ENCODE data around the gene PCSK4.
"Not testable (repeated sequence)": the region's sequence is repeated elsewhere in the genome, so short reads cannot be mapped to it uniquely, and the experiment has no call there.

Gene PCSK4

DNA sequence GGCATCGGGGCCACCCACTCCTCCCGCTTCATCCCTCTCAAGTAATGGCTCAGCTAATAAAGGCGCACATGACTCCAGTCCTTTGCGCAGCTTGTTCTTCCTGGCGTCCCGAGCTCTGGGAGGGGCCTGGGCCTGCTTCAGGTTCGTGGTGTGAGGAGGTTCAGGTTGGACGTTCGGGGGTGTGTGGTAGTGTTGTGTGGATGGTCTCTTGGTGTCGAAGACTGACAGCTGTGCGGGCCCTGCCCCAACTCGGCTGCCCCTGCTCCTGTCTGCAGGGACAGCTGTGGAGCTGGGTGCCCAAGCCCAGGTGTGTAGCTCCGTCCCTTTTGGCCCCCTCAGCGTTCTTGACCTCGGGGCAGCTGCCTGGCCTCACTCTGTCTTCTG lies 49.7 kb downstream of the PCSK4 start:
- Histone ChIP-seq H3K27me3 (ENCODE audit: control insufficient read depth, insufficient read depth, low read length) (no peaks in the 10 kb centered on the region), H3K36me3 (ENCODE audit: control insufficient read depth, insufficient read depth, low read length) (peaks cover 34% of the 10 kb centered on the region), H3K4me1 (ENCODE audit: control insufficient read depth, insufficient read depth, low read length) (peaks cover 3% of the 10 kb centered on the region), H3K4me3 (ENCODE audit: low read depth, low read length) (no peak overlapping the region), H3K9me3 (ENCODE audit: control insufficient read depth, insufficient read depth, low read length) (no peaks in the 10 kb centered on the region), H3K9ac (ENCODE audit: low read depth, low read length) (no peak overlapping the region)

DNA sequence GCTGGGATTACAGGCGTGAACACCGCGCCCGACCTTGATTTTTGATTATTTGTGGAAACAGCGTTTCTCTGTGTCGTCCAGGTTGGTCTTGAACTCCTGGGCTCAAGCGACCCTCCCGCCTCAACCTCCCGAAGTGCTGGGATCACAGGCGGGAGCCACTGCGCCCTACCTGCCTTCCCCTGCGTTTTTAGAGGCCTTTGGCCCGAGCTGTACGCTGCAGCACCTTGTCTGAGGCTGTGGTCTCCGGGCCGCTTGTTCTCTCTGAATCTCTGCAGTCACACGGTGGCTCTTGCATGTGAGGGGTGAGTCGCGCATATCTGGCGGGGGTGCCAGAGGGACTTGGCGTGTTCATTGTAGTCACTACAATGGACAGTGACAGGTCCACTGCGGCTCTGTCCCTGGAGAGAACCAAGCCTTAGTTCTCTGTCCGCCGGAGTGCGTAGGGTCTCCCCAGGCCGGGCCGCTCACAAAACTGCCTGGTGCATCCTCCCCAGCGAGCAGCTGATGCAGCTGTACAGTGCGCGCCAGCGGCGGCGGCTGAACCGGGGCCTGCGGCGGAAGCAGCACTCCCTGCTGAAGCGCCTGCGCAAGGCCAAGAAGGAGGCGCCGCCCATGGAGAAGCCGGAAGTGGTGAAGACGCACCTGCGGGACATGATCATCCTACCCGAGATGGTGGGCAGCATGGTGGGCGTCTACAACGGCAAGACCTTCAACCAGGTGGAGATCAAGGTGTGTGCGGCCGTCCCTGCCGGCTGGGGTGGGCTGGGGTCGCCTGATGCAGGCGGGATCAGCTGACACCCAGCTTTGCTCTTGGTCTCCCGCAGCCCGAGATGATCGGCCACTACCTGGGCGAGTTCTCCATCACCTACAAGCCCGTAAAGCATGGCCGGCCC lies 50.4 kb downstream of the PCSK4 start:
- not testable (repeated sequence) for H3K4me1 ChIP-seq (ENCODE audit: control insufficient read depth, insufficient read depth, low read length); H3K27me3 ChIP-seq (ENCODE audit: control insufficient read depth, insufficient read depth, low read length); H3K9me3 ChIP-seq (ENCODE audit: control insufficient read depth, insufficient read depth, low read length)
- H3K9ac ChIP-seq (ENCODE audit: low read depth, low read length) = peak overlapping the region; percentile 98
- H3K4me3 ChIP-seq (ENCODE audit: low read depth, low read length) = peak overlapping the region; percentile 89
- H3K36me3 ChIP-seq (ENCODE audit: control insufficient read depth, insufficient read depth, low read length) = peaks cover 36% of the 10 kb centered on the region

DNA sequence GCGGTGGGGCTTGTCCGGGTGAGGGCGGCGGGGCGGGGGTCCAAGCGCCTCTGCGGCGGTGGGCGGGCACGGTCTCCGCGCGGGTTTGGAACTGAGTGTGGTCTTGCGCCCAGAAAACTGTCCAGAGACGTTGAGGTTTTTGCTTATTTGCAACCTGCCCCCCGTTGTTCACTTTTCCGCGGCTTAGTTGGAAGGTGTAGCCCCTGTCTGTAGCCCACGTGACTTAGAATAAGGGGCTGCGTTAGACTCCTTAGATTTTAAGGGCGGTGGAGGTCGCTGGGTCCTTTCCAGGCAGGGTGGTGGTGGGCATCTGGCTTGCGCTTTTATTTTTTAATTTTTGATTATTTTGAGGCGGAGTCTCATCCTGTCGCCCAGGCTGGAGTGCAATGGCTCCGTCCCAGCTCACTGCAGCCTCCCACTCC lies 51.2 kb downstream of the PCSK4 start:
- Histone ChIP-seq H3K36me3 (ENCODE audit: control insufficient read depth, insufficient read depth, low read length) (peaks cover 44% of the 10 kb centered on the region), H3K4me1 (ENCODE audit: control insufficient read depth, insufficient read depth, low read length) (peaks cover 1% of the 10 kb centered on the region), H3K4me3 (ENCODE audit: low read depth, low read length) (peak overlapping the region; percentile 89)

DNA sequence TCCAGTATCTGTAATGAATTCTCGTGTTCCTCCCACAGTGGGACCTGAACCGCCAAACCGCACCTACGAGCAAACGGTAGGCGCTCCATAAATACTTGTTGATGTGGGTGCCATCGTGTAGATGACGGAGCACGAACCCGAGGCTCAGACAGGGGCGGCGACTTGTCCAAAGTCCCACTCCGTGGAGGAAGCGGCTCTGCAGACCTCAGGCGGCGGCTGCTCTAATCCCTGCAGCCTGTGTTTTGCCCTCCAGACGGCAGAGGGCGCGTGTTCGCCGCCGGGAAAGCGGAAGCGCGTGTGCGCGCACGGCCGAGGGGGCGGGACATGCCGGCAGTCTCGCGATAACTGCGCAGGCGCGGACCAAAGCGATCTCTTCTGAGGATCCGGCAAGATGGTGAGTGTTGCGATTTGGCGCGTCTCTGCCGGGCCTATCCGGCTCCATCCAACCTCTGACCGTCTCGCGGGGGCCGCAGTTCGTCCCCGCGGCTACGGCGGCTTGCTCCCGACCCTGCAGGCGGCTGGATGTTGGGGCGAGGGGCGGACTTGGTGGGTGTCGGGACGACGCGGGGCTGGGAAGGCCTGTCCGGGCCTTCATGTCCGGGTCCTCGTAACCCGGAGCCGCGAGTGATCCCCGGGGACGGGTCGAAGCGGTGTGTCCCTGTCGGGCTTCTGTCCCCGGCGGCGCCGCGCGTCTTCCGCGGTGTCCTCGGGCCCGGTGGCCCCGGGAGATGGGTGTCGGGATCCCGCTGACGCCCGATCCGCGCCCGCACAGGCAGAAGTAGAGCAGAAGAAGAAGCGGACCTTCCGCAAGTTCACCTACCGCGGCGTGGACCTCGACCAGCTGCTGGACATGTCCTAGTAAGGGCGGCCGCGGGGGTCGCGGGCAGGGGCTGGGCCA lies 51.9 kb downstream of the PCSK4 start, which contains the start of gene RPS15:
RPS15 (plus strand) TSS at position 362 of the 898 bp plus-strand sequence; CDS start at position 392, 30 bp downstream.
- H3K36me3 ChIP-seq (ENCODE audit: control insufficient read depth, insufficient read depth, low read length) = peaks cover 51% of the 10 kb centered on the region
- no peaks in the 10 kb centered on the region for H3K9me3 ChIP-seq (ENCODE audit: control insufficient read depth, insufficient read depth, low read length)
- H3K4me3 ChIP-seq (ENCODE audit: low read depth, low read length) = peak within 1 kb of the TSS; percentile 89
- H3K4me1 ChIP-seq (ENCODE audit: control insufficient read depth, insufficient read depth, low read length) = no peaks in the 10 kb centered on the region
- peak within 1 kb of the TSS; percentile 98 for H3K9ac ChIP-seq (ENCODE audit: low read depth, low read length)
- H3K27me3 ChIP-seq (ENCODE audit: control insufficient read depth, insufficient read depth, low read length) = no peaks in the 10 kb centered on the region

More for the DNA sequence above, 51.2 kb downstream of the PCSK4 start:
- Histone ChIP-seq H3K9ac (ENCODE audit: low read depth, low read length) (peak overlapping the region; percentile 98), H3K27me3 (ENCODE audit: control insufficient read depth, insufficient read depth, low read length) (no peaks in the 10 kb centered on the region), H3K9me3 (ENCODE audit: control insufficient read depth, insufficient read depth, low read length) (no peaks in the 10 kb centered on the region)

DNA sequence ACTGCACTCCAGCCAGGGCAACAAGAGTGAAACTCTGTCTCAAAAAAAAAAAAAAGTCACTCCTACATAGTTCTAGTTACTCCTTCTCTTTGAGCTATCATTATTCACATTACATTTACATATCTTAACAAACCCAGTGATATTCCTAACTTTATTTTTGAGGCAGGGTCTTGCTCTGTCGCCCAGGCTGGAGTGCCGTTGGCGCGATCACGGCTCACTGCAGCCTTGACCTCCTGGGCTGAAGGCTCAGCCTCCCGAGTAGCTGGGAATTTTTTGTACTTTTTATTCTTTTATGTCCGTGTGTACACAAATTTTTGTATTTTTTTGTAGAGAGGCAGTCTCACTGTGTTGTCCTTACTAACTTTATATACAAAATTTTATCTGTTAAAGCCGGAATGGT lies 52.5 kb downstream of the PCSK4 start:
- peak overlapping the region; percentile 26 for H3K4me3 ChIP-seq (ENCODE audit: low read depth, low read length)
- no peaks in the 10 kb centered on the region for H3K9me3 ChIP-seq (ENCODE audit: control insufficient read depth, insufficient read depth, low read length)
- no peaks in the 10 kb centered on the region for H3K27me3 ChIP-seq (ENCODE audit: control insufficient read depth, insufficient read depth, low read length)
- H3K9ac ChIP-seq (ENCODE audit: low read depth, low read length) = no peak overlapping the region
- peaks cover 57% of the 10 kb centered on the region for H3K36me3 ChIP-seq (ENCODE audit: control insufficient read depth, insufficient read depth, low read length)
- H3K4me1 ChIP-seq (ENCODE audit: control insufficient read depth, insufficient read depth, low read length) = no peaks in the 10 kb centered on the region

DNA sequence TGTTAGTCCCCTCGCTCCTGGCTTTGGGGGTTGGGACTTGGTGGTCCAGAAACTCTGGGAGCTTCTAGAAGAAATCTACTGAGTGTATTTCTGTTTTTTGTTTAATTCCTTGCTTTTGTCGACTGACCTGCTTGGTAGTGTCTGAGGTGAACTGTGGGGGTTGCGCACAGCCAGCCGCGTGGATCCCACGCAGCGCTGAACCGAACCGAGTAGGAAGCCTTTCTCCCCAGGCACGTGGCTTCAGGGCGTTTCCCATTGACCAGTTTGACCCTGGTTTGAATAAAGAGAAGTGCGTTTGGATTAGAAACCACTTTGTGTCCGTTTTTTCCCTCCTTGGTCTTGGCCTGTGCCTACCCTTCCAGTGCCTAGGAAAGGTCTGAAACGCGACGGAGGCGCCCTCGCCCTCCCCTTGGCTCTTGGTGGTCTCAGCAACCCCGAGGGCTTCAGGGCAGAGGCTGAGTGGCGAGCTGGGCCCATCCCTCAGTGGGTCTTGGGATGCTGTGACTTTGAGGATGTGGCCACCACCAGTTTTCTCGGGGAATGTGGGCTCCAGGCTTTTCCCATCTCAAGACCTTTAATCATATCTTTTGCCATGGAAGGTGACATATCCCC lies 54.7 kb downstream of the PCSK4 start:
- H3K9ac ChIP-seq (ENCODE audit: low read depth, low read length) = no peak overlapping the region
- no peak overlapping the region for H3K4me3 ChIP-seq (ENCODE audit: low read depth, low read length)
- peaks cover 53% of the 10 kb centered on the region for H3K36me3 ChIP-seq (ENCODE audit: control insufficient read depth, insufficient read depth, low read length)
- no peaks in the 10 kb centered on the region for H3K4me1 ChIP-seq (ENCODE audit: control insufficient read depth, insufficient read depth, low read length)
- no peaks in the 10 kb centered on the region for H3K9me3 ChIP-seq (ENCODE audit: control insufficient read depth, insufficient read depth, low read length)
- H3K27me3 ChIP-seq (ENCODE audit: control insufficient read depth, insufficient read depth, low read length) = no peaks in the 10 kb centered on the region

DNA sequence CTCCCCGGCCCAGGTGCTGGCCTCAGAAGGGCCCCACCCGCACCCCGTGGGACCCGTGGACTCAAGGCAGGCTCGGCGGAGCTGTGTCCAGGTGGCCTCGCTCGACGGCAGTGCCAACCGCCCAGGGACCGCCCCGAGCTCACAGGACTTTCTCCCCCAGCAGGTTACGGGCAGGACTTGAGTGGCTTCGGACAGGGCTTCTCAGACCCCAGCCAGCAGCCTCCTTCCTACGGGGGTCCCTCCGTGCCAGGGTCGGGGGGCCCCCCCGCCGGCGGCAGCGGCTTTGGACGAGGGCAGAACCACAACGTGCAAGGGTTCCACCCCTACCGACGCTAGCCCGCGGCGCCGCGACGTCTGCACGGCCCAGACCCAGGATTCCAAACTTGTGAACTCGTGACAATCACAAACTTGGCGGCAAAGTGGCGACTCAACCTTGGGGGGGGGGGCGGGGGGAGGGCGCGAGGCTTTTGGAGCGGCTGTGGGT lies 55.5 kb downstream of the PCSK4 start:
- Histone ChIP-seq H3K36me3 (ENCODE audit: control insufficient read depth, insufficient read depth, low read length) (peaks cover 50% of the 10 kb centered on the region), H3K9ac (ENCODE audit: low read depth, low read length) (no peak overlapping the region), H3K9me3 (ENCODE audit: control insufficient read depth, insufficient read depth, low read length) (no peaks in the 10 kb centered on the region), H3K27me3 (ENCODE audit: control insufficient read depth, insufficient read depth, low read length) (no peaks in the 10 kb centered on the region), H3K4me3 (ENCODE audit: low read depth, low read length) (no peak overlapping the region), H3K4me1 (ENCODE audit: control insufficient read depth, insufficient read depth, low read length) (no peaks in the 10 kb centered on the region)

DNA sequence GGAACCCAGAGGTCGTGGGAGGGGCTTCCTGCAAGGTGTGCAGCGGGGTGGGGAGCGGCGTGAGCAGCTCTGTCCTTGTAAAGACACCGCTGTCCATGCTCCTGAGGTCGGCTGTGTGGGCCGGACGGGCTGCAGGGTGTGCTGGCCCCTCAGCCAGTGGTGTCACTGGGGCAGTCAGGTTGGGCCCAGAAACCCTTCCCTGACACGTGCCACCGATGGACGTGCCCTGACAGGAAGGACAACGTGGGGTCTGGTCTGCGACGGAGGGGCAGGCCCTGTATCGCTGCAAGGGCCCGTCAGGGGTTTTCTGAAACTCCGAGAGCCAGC lies 56.1 kb downstream of the PCSK4 start:
- no peaks in the 10 kb centered on the region for H3K9me3 ChIP-seq (ENCODE audit: control insufficient read depth, insufficient read depth, low read length)

DNA sequence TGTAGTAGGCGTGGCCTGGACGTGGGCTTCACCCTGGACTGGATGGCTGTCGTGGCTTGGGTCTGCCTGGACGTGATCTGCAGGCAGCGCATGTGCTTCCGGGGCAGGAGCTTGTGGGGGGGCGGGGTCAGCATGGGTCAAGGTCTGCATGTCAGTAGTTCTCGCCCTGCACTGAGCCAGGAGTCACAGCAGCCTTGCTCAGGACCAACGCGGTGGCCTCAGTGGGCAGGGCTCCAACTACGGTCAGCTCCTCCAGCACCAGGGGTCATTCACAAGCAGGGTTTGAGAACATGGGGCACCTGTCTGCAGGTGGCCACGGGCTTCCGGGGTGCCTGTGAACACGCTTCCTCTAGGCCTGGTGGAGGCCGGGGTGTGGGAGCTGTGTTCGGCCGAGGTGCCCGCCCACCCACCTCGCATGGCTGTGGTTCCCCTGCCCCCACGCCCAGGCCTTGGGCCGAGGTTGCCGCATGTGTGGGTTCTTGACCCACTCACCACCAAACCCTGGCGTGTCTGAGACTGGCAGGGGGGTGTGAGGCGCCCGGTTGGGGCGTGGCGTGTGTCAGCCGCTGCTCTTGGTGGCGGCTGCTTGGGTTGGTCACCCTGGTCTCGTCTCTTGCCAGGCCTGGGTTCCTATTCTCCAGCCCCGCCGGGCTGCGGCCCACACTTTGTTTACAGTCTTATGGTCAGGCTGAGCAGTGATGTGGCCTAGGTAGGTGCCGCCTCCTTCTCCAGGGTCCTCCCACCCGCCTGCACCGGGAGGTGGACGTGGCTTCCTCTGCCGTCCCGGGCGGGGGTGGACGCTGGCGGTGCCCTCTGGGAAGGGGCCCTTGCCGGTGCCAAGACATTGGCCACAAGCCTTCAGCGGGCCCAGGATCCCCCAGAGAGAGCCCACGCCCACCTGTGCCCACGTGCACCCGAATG lies 56.8 kb downstream of the PCSK4 start:
- no peaks in the 10 kb centered on the region for H3K27me3 ChIP-seq (ENCODE audit: control insufficient read depth, insufficient read depth, low read length)
- H3K4me3 ChIP-seq (ENCODE audit: low read depth, low read length) = no peak overlapping the region
- no peaks in the 10 kb centered on the region for H3K9me3 ChIP-seq (ENCODE audit: control insufficient read depth, insufficient read depth, low read length)
- H3K36me3 ChIP-seq (ENCODE audit: control insufficient read depth, insufficient read depth, low read length) = peaks cover 57% of the 10 kb centered on the region
- H3K4me1 ChIP-seq (ENCODE audit: control insufficient read depth, insufficient read depth, low read length) = no peaks in the 10 kb centered on the region
- no peak overlapping the region for H3K9ac ChIP-seq (ENCODE audit: low read depth, low read length)

More for the DNA sequence above, 56.1 kb downstream of the PCSK4 start:
- Histone ChIP-seq H3K36me3 (ENCODE audit: control insufficient read depth, insufficient read depth, low read length) (peaks cover 53% of the 10 kb centered on the region), H3K4me3 (ENCODE audit: low read depth, low read length) (no peak overlapping the region), H3K4me1 (ENCODE audit: control insufficient read depth, insufficient read depth, low read length) (no peaks in the 10 kb centered on the region), H3K9ac (ENCODE audit: low read depth, low read length) (no peak overlapping the region), H3K27me3 (ENCODE audit: control insufficient read depth, insufficient read depth, low read length) (no peaks in the 10 kb centered on the region)

DNA sequence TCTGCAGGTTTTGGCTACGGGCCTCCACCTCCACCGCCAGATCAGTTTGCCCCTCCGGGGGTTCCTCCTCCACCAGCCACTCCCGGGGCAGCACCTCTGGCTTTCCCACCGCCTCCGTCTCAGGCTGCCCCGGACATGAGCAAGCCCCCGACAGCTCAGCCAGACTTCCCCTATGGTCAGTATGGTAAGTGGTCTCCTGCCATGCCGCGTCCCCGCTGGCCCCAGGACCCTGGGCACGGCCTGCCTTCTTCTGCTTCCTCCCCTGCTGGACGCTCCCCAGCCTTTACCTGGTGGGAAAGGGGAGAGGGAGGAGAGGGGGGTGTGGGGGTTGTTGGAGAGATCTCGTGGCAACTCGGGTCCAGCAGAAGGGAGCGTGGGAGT lies 57.7 kb downstream of the PCSK4 start:
- Histone ChIP-seq H3K9me3 (ENCODE audit: control insufficient read depth, insufficient read depth, low read length) (no peaks in the 10 kb centered on the region), H3K4me3 (ENCODE audit: low read depth, low read length) (no peak overlapping the region), H3K4me1 (ENCODE audit: control insufficient read depth, insufficient read depth, low read length) (no peaks in the 10 kb centered on the region), H3K9ac (ENCODE audit: low read depth, low read length) (no peak overlapping the region), H3K36me3 (ENCODE audit: control insufficient read depth, insufficient read depth, low read length) (peaks cover 61% of the 10 kb centered on the region), H3K27me3 (ENCODE audit: control insufficient read depth, insufficient read depth, low read length) (no peaks in the 10 kb centered on the region)
